OCI-LY7 (cell line): ENCODE measurements around the gene ZNF430.

Source experiments
- EZH2phosphoT487 ChIP-seq: fragments of 200-600 bp; sonication (generic); IDR thresholded peaks from 2 replicates; pipeline ENCODE4 v1.6.1; 2018; ENCODE audit warnings: low read depth, borderline replicate concordance, mild to moderate bottlenecking, mixed run types, antibody characterized with exemption, low read length, moderate library complexity, mixed read lengths
- TF ChIP-seq, protein P1 (sequence below): fragments of 200-600 bp; sonication (generic); conservative IDR thresholded peaks from 2 replicates; pipeline ENCODE4 v1.5.1; 2014; ENCODE audit warnings: mild to moderate bottlenecking, antibody characterized with exemption, low read length, moderate library complexity, mixed read lengths

- TF ChIP-seq, protein P1, sequence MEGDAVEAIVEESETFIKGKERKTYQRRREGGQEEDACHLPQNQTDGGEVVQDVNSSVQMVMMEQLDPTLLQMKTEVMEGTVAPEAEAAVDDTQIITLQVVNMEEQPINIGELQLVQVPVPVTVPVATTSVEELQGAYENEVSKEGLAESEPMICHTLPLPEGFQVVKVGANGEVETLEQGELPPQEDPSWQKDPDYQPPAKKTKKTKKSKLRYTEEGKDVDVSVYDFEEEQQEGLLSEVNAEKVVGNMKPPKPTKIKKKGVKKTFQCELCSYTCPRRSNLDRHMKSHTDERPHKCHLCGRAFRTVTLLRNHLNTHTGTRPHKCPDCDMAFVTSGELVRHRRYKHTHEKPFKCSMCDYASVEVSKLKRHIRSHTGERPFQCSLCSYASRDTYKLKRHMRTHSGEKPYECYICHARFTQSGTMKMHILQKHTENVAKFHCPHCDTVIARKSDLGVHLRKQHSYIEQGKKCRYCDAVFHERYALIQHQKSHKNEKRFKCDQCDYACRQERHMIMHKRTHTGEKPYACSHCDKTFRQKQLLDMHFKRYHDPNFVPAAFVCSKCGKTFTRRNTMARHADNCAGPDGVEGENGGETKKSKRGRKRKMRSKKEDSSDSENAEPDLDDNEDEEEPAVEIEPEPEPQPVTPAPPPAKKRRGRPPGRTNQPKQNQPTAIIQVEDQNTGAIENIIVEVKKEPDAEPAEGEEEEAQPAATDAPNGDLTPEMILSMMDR = no peak
- TF ChIP-seq EZH2phosphoT487 = no peak
Observed at GRCh38 chr19:21020298-21021227, at the start of gene ZNF430.
